HepG2 (cell line): ENCODE measurements around the gene ALDOA. TPM values are rescaled to one million over a fixed set of nuclear protein-coding genes. Genes with fewer than 3 reads are reported as not detected.

ENCODE experiments used
- FOXP4 ChIP-seq: sonication (generic); formaldehyde crosslinking; IDR thresholded peaks from 2 replicates; pipeline ENCODE4 v1.4.0; 2020; ENCODE audit warnings: missing genetic modification reagents
- FUBP1 ChIP-seq: sonication (generic); formaldehyde crosslinking; IDR thresholded peaks from 2 replicates; pipeline ENCODE4 v1.5.1; 2020; ENCODE audit warnings: missing genetic modification reagents, mild to moderate bottlenecking, borderline replicate concordance
- KIAA2018 ChIP-seq: sonication (generic); formaldehyde crosslinking; IDR thresholded peaks from 2 replicates; pipeline ENCODE4 v1.5.0; 2020; ENCODE audit warnings: mild to moderate bottlenecking, missing genetic modification reagents, borderline replicate concordance
- PHF21A ChIP-seq: sonication (generic); formaldehyde crosslinking; IDR thresholded peaks from 2 replicates; pipeline ENCODE4 v1.5.0; 2020; ENCODE audit warnings: mild to moderate bottlenecking, missing genetic modification reagents
- RELA ChIP-seq: sonication (generic); formaldehyde crosslinking; IDR thresholded peaks from 2 replicates; pipeline ENCODE4 v1.4.0; 2020; ENCODE audit warnings: missing genetic modification reagents
- ZBTB3 ChIP-seq: sonication (generic); formaldehyde crosslinking; IDR thresholded peaks from 2 replicates; pipeline ENCODE4 v1.4.0; 2020; ENCODE audit warnings: low read depth, mild to moderate bottlenecking, moderate library complexity, missing genetic modification reagents, borderline replicate concordance
- ZFP90 ChIP-seq: sonication (generic); formaldehyde crosslinking; IDR thresholded peaks from 2 replicates; pipeline ENCODE4 v1.8.0; 2022; ENCODE audit warnings: missing genetic modification reagents, mild to moderate bottlenecking, inconsistent platforms, borderline replicate concordance
- ZHX2 ChIP-seq, 2 experiments: sonication (generic) in 1 of 2; formaldehyde crosslinking in 1 of 2; IDR thresholded peaks; 2 replicates each; pipeline versions ENCODE4 v1.6.1 to v1.9.0; 2014 to 2022; ENCODE audit warnings: antibody characterized with exemption in 1 of 2, borderline replicate concordance in 1 of 2, inconsistent platforms in 1 of 2, low read depth in 1 of 2, missing genetic modification reagents in 1 of 2
- ZNF746 ChIP-seq: sonication (generic); formaldehyde crosslinking; IDR thresholded peaks from 2 replicates; pipeline ENCODE4 v1.8.0; 2022; ENCODE audit warnings: mild to moderate bottlenecking, missing genetic modification reagents
- polyA plus RNA-seq, 8 experiments: library from polyadenylated mRNA; depleted of rRNA in 3 of 8; stranded (reverse) in 7 of 8; unstranded in 1 of 8; fragments of >200 nt; fragmentation: Illumina TruSeq in 4 of 8; extraction: Trizol in 4 of 8; gene quantifications; 2 replicates each; pipeline versions ENCODE4 v1.2.1 to v1.2.3, GENCODE V29; 2011 to 2016; ENCODE audit warnings: low read depth in 4 of 8, missing spikeins in 1 of 8, mixed read lengths in 1 of 8; ENCODE audit not compliant: insufficient read depth in 1 of 8
- total RNA-seq, 5 experiments: library from RNA; depleted of rRNA; stranded (reverse); fragments of >200 nt; fragmentation: Illumina TruSeq; extraction: Trizol; gene quantifications; 2 replicates each; pipeline ENCODE4 v1.2.3, GENCODE V29; 2016; ENCODE audit warnings: low read depth in 1 of 5

ALDOA gene
- total and polyA plus RNA-seq, 2 of the 13 experiments (the other 11 are each of a cell fraction or from before 2014, with no cell fraction given), result 925 to 1,884 TPM

GRCh38 chr16:30113031-30113710, 47.6 kb downstream of the ALDOA start, which contains the start of gene GDPD3 (continued):
- TF ChIP-seq ZHX2 (IDR thresholded peaks at IDR 0.05; ENCODE audit: low read depth) (no peak), ZHX2 (CRISPR knock-in tag; IDR thresholded peaks at IDR 0.05; ENCODE audit: borderline replicate concordance) (no peak), FOXP4 (no peak), ZBTB3 (CRISPR knock-in tag) (no peak), KIAA2018 (no peak), ZFP90 (CRISPR knock-in tag) (no peak), RELA (CRISPR knock-in tag) (no peak), PHF21A (CRISPR knock-in tag) (no peak), FUBP1 (no peak), ZNF746 (CRISPR knock-in tag) (no peak)
